Measurements from ENCODE around the gene FARP1.

FARP1 gene

GRCh38 chr13:98298599-98298998 lies 155.7 kb downstream of the FARP1 start:
- H3K9me3 ChIP-seq (ENCODE audit: severe bottlenecking), result no peaks in the 10 kb centered on the region
- no peak overlapping the region for H3K4me3 ChIP-seq (ENCODE audit: severe bottlenecking)
- DNase-seq (ENCODE audit: low spot score) (no peak), ATAC-seq (ENCODE audit: low read depth) (peak; percentile 21; the same call in 1 of the 3 replicates)
- peaks cover 6% of the 10 kb centered on the region for H3K4me1 ChIP-seq (ENCODE audit: insufficient read depth, poor library complexity, severe bottlenecking)
- TF ChIP-seq CTCF (IDR thresholded peaks at IDR 0.05; ENCODE audit: poor library complexity, severe bottlenecking), result no peak
- H3K36me3 ChIP-seq (ENCODE audit: low read depth), result no peaks in the 10 kb centered on the region
- no peak overlapping the region for H3K27ac ChIP-seq (ENCODE audit: poor library complexity, severe bottlenecking)
- no peaks in the 10 kb centered on the region for H3K27me3 ChIP-seq (ENCODE audit: insufficient read depth, poor library complexity, severe bottlenecking)

GRCh38 chr13:98299235-98299965 lies 156.5 kb downstream of the FARP1 start:
- H3K4me1 ChIP-seq (ENCODE audit: insufficient read depth, poor library complexity, severe bottlenecking), result peaks cover 6% of the 10 kb centered on the region
- H3K27me3 ChIP-seq (ENCODE audit: insufficient read depth, poor library complexity, severe bottlenecking), result no peaks in the 10 kb centered on the region
- ATAC-seq (ENCODE audit: low read depth), result no peak
- no peak for TF ChIP-seq CTCF (IDR thresholded peaks at IDR 0.05; ENCODE audit: poor library complexity, severe bottlenecking)
- H3K36me3 ChIP-seq (ENCODE audit: low read depth), result no peaks in the 10 kb centered on the region
- H3K27ac ChIP-seq (ENCODE audit: poor library complexity, severe bottlenecking), result no peak overlapping the region
- DNase-seq (ENCODE audit: low spot score), result no peak
- H3K4me3 ChIP-seq (ENCODE audit: severe bottlenecking), result no peak overlapping the region
- no peaks in the 10 kb centered on the region for H3K9me3 ChIP-seq (ENCODE audit: severe bottlenecking)

- no peak for ATAC-seq (ENCODE audit: low read depth)
- Histone ChIP-seq H3K27me3 (ENCODE audit: insufficient read depth, poor library complexity, severe bottlenecking) (no peaks in the 10 kb centered on the region), H3K27ac (ENCODE audit: poor library complexity, severe bottlenecking) (no peak overlapping the region), H3K4me3 (ENCODE audit: severe bottlenecking) (no peak overlapping the region), H3K9me3 (ENCODE audit: severe bottlenecking) (no peaks in the 10 kb centered on the region), H3K36me3 (ENCODE audit: low read depth) (no peaks in the 10 kb centered on the region), H3K4me1 (ENCODE audit: insufficient read depth, poor library complexity, severe bottlenecking) (peaks cover 6% of the 10 kb centered on the region)
- no peak for DNase-seq (ENCODE audit: low spot score)
- no peak for TF ChIP-seq CTCF (IDR thresholded peaks at IDR 0.05; ENCODE audit: poor library complexity, severe bottlenecking)
These were observed 157.1 kb downstream of the FARP1 start for GRCh38 chr13:98299966-98300350.

- H3K27ac ChIP-seq (ENCODE audit: poor library complexity, severe bottlenecking), result no peak overlapping the region
- peaks cover 6% of the 10 kb centered on the region for H3K4me1 ChIP-seq (ENCODE audit: insufficient read depth, poor library complexity, severe bottlenecking)
- ATAC-seq (ENCODE audit: low read depth), result peak; percentile 63
- H3K36me3 ChIP-seq (ENCODE audit: low read depth), result no peaks in the 10 kb centered on the region
- DNase-seq (ENCODE audit: low spot score), result no peak
- no peaks in the 10 kb centered on the region for H3K27me3 ChIP-seq (ENCODE audit: insufficient read depth, poor library complexity, severe bottlenecking)
- no peak for TF ChIP-seq CTCF (IDR thresholded peaks at IDR 0.05; ENCODE audit: poor library complexity, severe bottlenecking)
- H3K9me3 ChIP-seq (ENCODE audit: severe bottlenecking), result no peaks in the 10 kb centered on the region
- H3K4me3 ChIP-seq (ENCODE audit: severe bottlenecking), result no peak overlapping the region
These were observed 158.2 kb downstream of the FARP1 start for GRCh38 chr13:98300956-98301641.

GRCh38 chr13:98301721-98302120 lies 158.8 kb downstream of the FARP1 start:
- H3K4me3 ChIP-seq (ENCODE audit: severe bottlenecking), result no peak overlapping the region
- ATAC-seq (ENCODE audit: low read depth), result no peak
- no peak for DNase-seq (ENCODE audit: low spot score)

More at GRCh38 chr13:98301721-98302120, 158.8 kb downstream of the FARP1 start:
- Histone ChIP-seq H3K4me1 (ENCODE audit: insufficient read depth, poor library complexity, severe bottlenecking) (peaks cover 6% of the 10 kb centered on the region), H3K36me3 (ENCODE audit: low read depth) (no peaks in the 10 kb centered on the region), H3K27ac (ENCODE audit: poor library complexity, severe bottlenecking) (no peak overlapping the region), H3K9me3 (ENCODE audit: severe bottlenecking) (no peaks in the 10 kb centered on the region), H3K27me3 (ENCODE audit: insufficient read depth, poor library complexity, severe bottlenecking) (no peaks in the 10 kb centered on the region)
- TF ChIP-seq CTCF (IDR thresholded peaks at IDR 0.05; ENCODE audit: poor library complexity, severe bottlenecking), result no peak

Data from RWPE2 (cell line).